Caco-2 (cell line): ENCODE measurements around the gene SORT1. TPM values are rescaled to one million over a fixed set of nuclear protein-coding genes. Genes with fewer than 3 reads are reported as not detected.

Experiments used
- BruUV-seq: library from RNA; stranded (reverse); fragments of 400-500 nt; replicated peaks from 2 replicates; lab custom pipeline; 2021; lab: Mats Ljungman, UMichigan
- CTCF ChIA-PET: fragments of 300-600 bp; sonication (Branson Sonifier 250); formaldehyde crosslinking; loops from one replicate; lab custom pipeline; 2022; ENCODE audit warnings: antibody characterized with exemption; lab: Charles Lee
- POLR2A ChIA-PET: fragments of 300-600 bp; sonication (Branson Sonifier 250); formaldehyde crosslinking; loops from one replicate; lab custom pipeline; 2022; ENCODE audit warnings: antibody characterized with exemption; lab: Charles Lee
- DNase-seq, 2 experiments: peaks; one replicate each; pipeline versions ENCODE4 v3.0.0 to v3.0.0-alpha.2; 2020 to 2022
- H3K27me3 ChIP-seq: replicated peaks from 2 replicates; pipeline ENCODE4 v1.6.0; 2011; ENCODE audit warnings: low read length; ENCODE audit not compliant: control insufficient read depth, insufficient read depth
- H3K36me3 ChIP-seq: 2 replicates; pipeline ENCODE4 v1.5.1; 2011; ENCODE audit warnings: low read length; ENCODE audit not compliant: control insufficient read depth, insufficient read depth
- H3K4me1 ChIP-seq: fragments of 250-450 bp; sonication (Bioruptor Pico); 2 replicates; pipeline ENCODE4 v1.5.1; 2020; ENCODE audit warnings: mild to moderate bottlenecking
- H3K4me3 ChIP-seq: 2 replicates; pipeline ENCODE4 v1.5.1; 2011; ENCODE audit warnings: low read depth, mild to moderate bottlenecking, control low read depth, low read length
- H3K9me3 ChIP-seq: fragments of 250-450 bp; sonication (Bioruptor Pico); 2 replicates; pipeline ENCODE4 v1.5.1; 2020; ENCODE audit warnings: mild to moderate bottlenecking, moderate library complexity
- H3K27ac Mint-ChIP-seq: one replicate; pipeline ENCODE4 v1.8.0; 2022; ENCODE audit warnings: mixed read lengths; ENCODE audit not compliant: unreplicated experiment
- H3K27me3 Mint-ChIP-seq: one replicate; pipeline ENCODE4 v1.8.0; 2022; ENCODE audit warnings: mixed read lengths; ENCODE audit not compliant: insufficient read depth, unreplicated experiment
- H3K36me3 Mint-ChIP-seq: one replicate; pipeline ENCODE4 v1.8.0; 2022; ENCODE audit warnings: mild to moderate bottlenecking, mixed read lengths; ENCODE audit not compliant: insufficient read depth, unreplicated experiment
- H3K4me1 Mint-ChIP-seq: one replicate; pipeline ENCODE4 v1.8.0; 2022; ENCODE audit warnings: low read depth, mixed read lengths; ENCODE audit not compliant: unreplicated experiment
- H3K4me3 Mint-ChIP-seq: one replicate; pipeline ENCODE4 v1.8.0; 2022; ENCODE audit warnings: mild to moderate bottlenecking, moderate library complexity, mixed read lengths; ENCODE audit not compliant: unreplicated experiment
- H3K9me3 Mint-ChIP-seq: one replicate; pipeline ENCODE4 v1.8.0; 2022; ENCODE audit warnings: mixed read lengths; ENCODE audit not compliant: unreplicated experiment
- CTCF ChIP-seq, 2 experiments: fragments of 200-600 bp in 1 of 2; IDR thresholded peaks; 1 replicate in 1 of 2; 2 replicates in 1 of 2; pipeline versions ENCODE4 v1.5.1 to v1.8.0; 2011 to 2022; ENCODE audit warnings: antibody characterized with exemption in 1 of 2, control low read depth in 1 of 2, inconsistent platforms in 1 of 2, low read depth in 1 of 2, low read length in 1 of 2, mild to moderate bottlenecking in 1 of 2, moderate library complexity in 1 of 2; ENCODE audit not compliant: insufficient read depth in 1 of 2, severe bottlenecking in 1 of 2, unreplicated experiment in 1 of 2
- intact Hi-C: fragments of 100-400 bp; cut with micrococcal nuclease; formaldehyde crosslinking; loops from one replicate; pipeline ENCODE4 v1.10.0; 2022; ENCODE audit not compliant: unreplicated experiment
- total RNA-seq: library from RNA; stranded (reverse); gene quantifications from 2 replicates; pipeline ENCODE4 v1.2.3, GENCODE V29; 2022

The SORT1 gene
- total RNA-seq, 1 experiment from 2014 or later = 67.1 TPM

GRCh38 chr1:109357616-109358015, 40.1 kb downstream of the SORT1 start:
- CTCF ChIA-PET = no interaction called here
- H3K36me3 ChIP-seq = no peaks in the 10 kb centered on the region
- Mint-ChIP-seq H3K9me3 (no peaks in the 10 kb centered on the region), H3K4me1 (no peaks in the 10 kb centered on the region), H3K36me3 (no peaks in the 10 kb centered on the region), H3K27ac (no peak overlapping the region), H3K27me3 (no peaks in the 10 kb centered on the region), H3K4me3 (no peak overlapping the region)
- intact Hi-C loops = no loop called here
- no TSS peak for BruUV-seq
- no peaks in the 10 kb centered on the region for H3K9me3 ChIP-seq
- no peaks in the 10 kb centered on the region for H3K4me1 ChIP-seq
- no peaks in the 10 kb centered on the region for H3K27me3 ChIP-seq
- no peak overlapping the region for H3K4me3 ChIP-seq
- no peak for DNase-seq
- no peak for TF ChIP-seq CTCF (IDR thresholded peaks at IDR 0.05; ENCODE audit: insufficient read depth in 1 of 2, low read depth in 1 of 2, low read length in 1 of 2, severe bottlenecking in 1 of 2, unreplicated experiment in 1 of 2)
- POLR2A ChIA-PET = no interaction called here

- intact Hi-C loops = no loop called here
- Mint-ChIP-seq H3K36me3 (no peaks in the 10 kb centered on the region), H3K4me1 (no peaks in the 10 kb centered on the region), H3K4me3 (no peak overlapping the region), H3K27me3 (no peaks in the 10 kb centered on the region), H3K27ac (no peak overlapping the region), H3K9me3 (no peaks in the 10 kb centered on the region)
- no peaks in the 10 kb centered on the region for H3K9me3 ChIP-seq
- POLR2A ChIA-PET = no interaction called here
- CTCF ChIA-PET = no interaction called here
- TF ChIP-seq CTCF (IDR thresholded peaks at IDR 0.05; ENCODE audit: insufficient read depth in 1 of 2, low read depth in 1 of 2, low read length in 1 of 2, severe bottlenecking in 1 of 2, unreplicated experiment in 1 of 2) = no peak
- BruUV-seq = no TSS peak
- H3K36me3 ChIP-seq = no peaks in the 10 kb centered on the region
- H3K4me1 ChIP-seq = no peaks in the 10 kb centered on the region
- no peaks in the 10 kb centered on the region for H3K27me3 ChIP-seq
- DNase-seq = no peak
- no peak overlapping the region for H3K4me3 ChIP-seq
These were observed 40.8 kb downstream of the SORT1 start for GRCh38 chr1:109356915-109357314.

DNA sequence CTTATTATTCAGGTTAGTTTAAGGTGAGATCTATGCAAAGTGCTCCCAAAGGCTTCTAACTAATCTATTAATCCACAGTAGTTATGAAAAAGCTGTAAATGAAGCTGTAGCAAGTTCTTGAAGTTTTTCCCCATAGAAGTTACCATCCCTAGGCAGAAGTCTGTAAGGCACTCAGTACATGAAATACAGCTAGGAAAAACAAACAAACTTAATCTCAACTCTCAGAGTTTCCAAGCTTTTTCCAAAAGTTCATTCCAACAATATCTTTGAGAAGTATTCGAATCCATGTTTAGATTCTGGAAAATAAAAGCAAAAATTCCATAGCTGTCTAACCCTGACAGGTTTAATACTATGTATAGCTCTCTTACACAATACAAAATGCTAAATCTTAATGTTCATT, 41.2 kb downstream of the SORT1 start:
- DNase-seq = no peak
- CTCF ChIA-PET = no interaction called here
- BruUV-seq = no TSS peak

More for the DNA sequence above, 41.2 kb downstream of the SORT1 start:
- H3K36me3 ChIP-seq = no peaks in the 10 kb centered on the region
- H3K4me3 ChIP-seq = no peak overlapping the region
- H3K9me3 ChIP-seq = no peaks in the 10 kb centered on the region
- TF ChIP-seq CTCF (IDR thresholded peaks at IDR 0.05; ENCODE audit: insufficient read depth in 1 of 2, low read depth in 1 of 2, low read length in 1 of 2, severe bottlenecking in 1 of 2, unreplicated experiment in 1 of 2) = no peak
- H3K36me3 Mint-ChIP-seq = no peaks in the 10 kb centered on the region
- intact Hi-C loops = no loop called here
- no peaks in the 10 kb centered on the region for H3K9me3 Mint-ChIP-seq
- H3K4me3 Mint-ChIP-seq = no peak overlapping the region
- H3K27me3 Mint-ChIP-seq = no peaks in the 10 kb centered on the region
- H3K4me1 ChIP-seq = no peaks in the 10 kb centered on the region
- H3K27me3 ChIP-seq = no peaks in the 10 kb centered on the region
- no peak overlapping the region for H3K27ac Mint-ChIP-seq
- POLR2A ChIA-PET = no interaction called here
- no peaks in the 10 kb centered on the region for H3K4me1 Mint-ChIP-seq
